ENCODE results near the gene PTTG1IP. TPM values are rescaled to one million over a fixed set of nuclear protein-coding genes. Genes with fewer than 3 reads are reported as not detected.
A peak's percentile ranks its signal among the peaks of the same experiment; 100 is the strongest.

PTTG1IP gene
- total RNA-seq, 6 experiments from 2014 or later = 54.3 to 195 (median 140) TPM

- Histone ChIP-seq H3K27ac (no peak overlapping the region), H3K27me3 (no peaks in the 10 kb centered on the region), H3K36me3 (peaks cover 0 to 4% (median 1%) of the 10 kb centered on the region in 4 donors), H3K9me3 (no peaks in the 10 kb centered on the region), H3K4me3 (peak overlapping the region; percentile 49 to 67 (median 63)), H3K4me1 (peaks cover 0 to 8% (median 2%) of the 10 kb centered on the region in 4 donors)
- no peak for ATAC-seq
- DNase-seq = no peak
- 87% methylated on average over 27 of the region's 57 CpGs for WGBS (ENCODE audit: insufficient coverage, low coverage, low lambda C conversion rate, missing lambda C conversion rate)
- intact Hi-C loops (cut with DNase I) = loop anchor here in 1 of 2 donors (10.0 kb wide), 1 partner anchor 118 kb away; no protein-coding TSS in a partner anchor
- TF ChIP-seq POLR2A (IDR thresholded peaks at IDR 0.05) (no peak), CTCF (IDR thresholded peaks at IDR 0.05) (no peak)
Measured at GRCh38 chr21:44816761-44817505, 56.6 kb downstream of the PTTG1IP start.

GRCh38 chr21:44815852-44816628, 57.5 kb downstream of the PTTG1IP start:
- WGBS (ENCODE audit: insufficient coverage, low coverage, low lambda C conversion rate, missing lambda C conversion rate) = 36% methylated on average over 9 of the region's 10 CpGs
- peak in 1 of 3 donors; percentile 56 for DNase-seq
- no peak overlapping the region for H3K27ac ChIP-seq
- no peaks in the 10 kb centered on the region for H3K9me3 ChIP-seq
- intact Hi-C loops (cut with DNase I) = loop anchor here in 1 of 2 donors (10.0 kb wide), 1 partner anchor 119 kb away; no protein-coding TSS in a partner anchor
- TF ChIP-seq CTCF (IDR thresholded peaks at IDR 0.05) = no peak
- no peak for TF ChIP-seq POLR2A (IDR thresholded peaks at IDR 0.05)
- peak in 3 of 4 donors; percentile 6 to 57 (median 37) for ATAC-seq
- peaks cover 0 to 4% (median 1%) of the 10 kb centered on the region in 4 donors for H3K36me3 ChIP-seq
- no peaks in the 10 kb centered on the region for H3K27me3 ChIP-seq
- peaks cover 0 to 8% (median 2%) of the 10 kb centered on the region in 4 donors for H3K4me1 ChIP-seq
- no peak overlapping the region for H3K4me3 ChIP-seq

- Histone ChIP-seq H3K4me1 (peaks cover 0 to 8% (median 2%) of the 10 kb centered on the region in 4 donors), H3K9me3 (no peaks in the 10 kb centered on the region), H3K27me3 (no peaks in the 10 kb centered on the region), H3K4me3 (no peak overlapping the region), H3K36me3 (peaks cover 0 to 4% (median 1%) of the 10 kb centered on the region in 4 donors), H3K27ac (no peak overlapping the region)
- DNase-seq = no peak
- TF ChIP-seq POLR2A (IDR thresholded peaks at IDR 0.05) (no peak), CTCF (IDR thresholded peaks at IDR 0.05) (no peak)
- ATAC-seq = no peak
- 86% methylated on average over 1 of the region's 8 CpGs for WGBS (ENCODE audit: insufficient coverage, low coverage, low lambda C conversion rate, missing lambda C conversion rate)
- intact Hi-C loops (cut with DNase I) = loop anchor here in 1 of 2 donors (10.0 kb wide), 1 partner anchor 120 kb away; no protein-coding TSS in a partner anchor
Measured at GRCh38 chr21:44815225-44815624, 58.3 kb downstream of the PTTG1IP start.

GRCh38 chr21:44814498-44815023, 58.9 kb downstream of the PTTG1IP start:
- Histone ChIP-seq H3K36me3 (peaks cover 0 to 7% (median 1%) of the 10 kb centered on the region in 4 donors), H3K27ac (no peak overlapping the region), H3K9me3 (no peaks in the 10 kb centered on the region), H3K4me3 (no peak overlapping the region), H3K4me1 (peaks cover 0 to 8% (median 2%) of the 10 kb centered on the region in 4 donors), H3K27me3 (no peaks in the 10 kb centered on the region)
- WGBS (ENCODE audit: insufficient coverage, low coverage, low lambda C conversion rate, missing lambda C conversion rate) = 69% methylated on average over 7 of the region's 11 CpGs
- DNase-seq (no peak), ATAC-seq (no peak)
- TF ChIP-seq POLR2A (IDR thresholded peaks at IDR 0.05) (no peak), CTCF (IDR thresholded peaks at IDR 0.05) (no peak)
- intact Hi-C loops (cut with DNase I) = loop anchor here in 1 of 2 donors (10.0 kb wide), 1 partner anchor 120 kb away; no protein-coding TSS in a partner anchor
